HK-2 (cell line): ENCODE measurements around the gene P2RX7.
"Not testable (repeated sequence)": the region's sequence is repeated elsewhere in the genome, so short reads cannot be mapped to it uniquely, and the experiment has no call there.

Experiments
- DNase-seq: peaks from one replicate; pipeline ENCODE4 v3.0.0-alpha.2; 2018; ENCODE audit not compliant: unreplicated experiment

The P2RX7 gene

DNA sequence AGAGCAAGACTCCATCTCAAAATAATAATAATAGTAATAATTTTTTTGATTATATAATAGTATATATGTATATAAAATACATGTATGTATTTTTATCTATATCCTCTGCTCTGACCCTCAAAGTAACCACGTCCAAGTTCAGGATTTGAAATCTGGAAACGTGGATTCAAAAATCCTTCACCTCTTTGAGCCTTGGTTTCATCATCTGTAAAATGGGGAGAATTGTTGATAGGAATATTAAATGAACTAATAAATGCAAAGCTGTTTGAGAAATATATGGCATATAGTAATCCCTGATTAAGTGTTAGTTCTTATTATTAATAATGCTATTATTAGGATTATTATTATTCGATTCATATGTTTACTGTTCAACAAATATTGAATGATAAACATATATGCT is 2.6 kb downstream of the P2RX7 start:
- no peak for DNase-seq

- DNase-seq = no peak
Observed at GRCh38 chr12:121137512-121137911, 4.8 kb downstream of the P2RX7 start.

DNA sequence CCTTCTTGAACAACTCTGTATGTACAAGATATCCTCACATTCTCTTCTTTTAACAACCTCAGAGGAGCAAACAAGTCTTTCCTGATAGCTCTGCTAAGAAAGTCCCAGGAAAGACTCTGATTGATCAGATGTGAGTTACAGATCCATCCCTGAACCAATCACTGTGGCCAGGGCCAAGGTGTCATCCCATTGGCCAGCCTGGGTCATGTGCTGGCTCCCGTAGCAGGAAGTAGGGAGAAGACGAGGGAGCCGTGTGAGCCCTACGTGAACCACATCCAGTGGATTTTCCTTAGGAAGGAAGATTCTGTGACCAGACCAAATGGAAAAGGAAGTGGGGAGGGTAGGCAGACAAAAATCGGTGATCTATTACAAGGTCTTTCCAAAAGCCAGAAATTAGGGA is 5.6 kb downstream of the P2RX7 start:
- no peak for DNase-seq

DNA sequence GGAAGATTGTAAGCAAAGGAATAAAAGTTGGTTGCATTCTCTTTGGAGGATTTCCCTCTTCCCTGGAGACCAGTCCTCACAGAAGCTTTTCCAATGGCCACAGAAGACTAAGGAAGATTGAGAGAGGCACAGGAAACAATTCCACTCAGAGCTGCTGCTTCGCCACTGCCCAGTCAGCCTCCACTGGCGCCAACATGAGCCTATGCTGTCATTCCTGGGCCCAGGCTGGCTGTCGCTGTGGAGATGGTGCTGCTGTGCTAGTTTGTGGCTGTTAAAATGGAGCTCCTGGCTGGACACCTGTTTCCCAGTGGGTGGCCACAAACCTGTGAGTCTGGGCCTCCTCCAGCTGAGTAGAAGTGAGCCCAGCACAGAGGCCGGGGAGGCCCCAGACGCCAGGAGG is 6.6 kb downstream of the P2RX7 start:
- DNase-seq = no peak

GRCh38 chr12:121142171-121142950 is 9.7 kb downstream of the P2RX7 start:
- DNase-seq = no peak

DNA sequence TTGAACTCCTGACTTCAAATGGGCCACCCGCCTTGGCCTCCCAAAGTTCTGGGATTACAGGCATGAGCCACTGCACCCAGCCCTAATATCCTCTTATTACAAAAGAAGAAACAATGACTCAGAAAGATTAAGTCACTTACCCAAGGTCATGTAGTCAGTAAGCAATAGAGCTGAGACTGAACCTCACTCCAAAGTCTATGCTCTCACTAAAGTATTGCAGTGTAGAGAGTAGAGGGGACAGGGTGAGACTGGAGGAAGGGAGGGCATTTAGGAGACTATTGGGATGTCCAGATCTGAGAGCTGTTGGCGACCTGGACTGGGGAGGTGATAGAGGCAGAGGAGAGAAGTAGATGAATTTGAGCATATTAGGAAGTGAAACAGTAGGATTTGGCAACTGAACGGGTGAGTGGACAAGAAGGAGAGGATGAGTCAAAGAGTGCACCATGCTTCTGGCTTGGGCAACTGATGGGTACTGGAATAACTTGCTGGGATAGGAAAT is 11.8 kb downstream of the P2RX7 start:
- DNase-seq = no peak

- no peak for DNase-seq
Observed at GRCh38 chr12:121145221-121145620, 12.5 kb downstream of the P2RX7 start.

- DNase-seq = not testable (repeated sequence)
Observed at GRCh38 chr12:121149289-121149688, 16.6 kb downstream of the P2RX7 start.

DNA sequence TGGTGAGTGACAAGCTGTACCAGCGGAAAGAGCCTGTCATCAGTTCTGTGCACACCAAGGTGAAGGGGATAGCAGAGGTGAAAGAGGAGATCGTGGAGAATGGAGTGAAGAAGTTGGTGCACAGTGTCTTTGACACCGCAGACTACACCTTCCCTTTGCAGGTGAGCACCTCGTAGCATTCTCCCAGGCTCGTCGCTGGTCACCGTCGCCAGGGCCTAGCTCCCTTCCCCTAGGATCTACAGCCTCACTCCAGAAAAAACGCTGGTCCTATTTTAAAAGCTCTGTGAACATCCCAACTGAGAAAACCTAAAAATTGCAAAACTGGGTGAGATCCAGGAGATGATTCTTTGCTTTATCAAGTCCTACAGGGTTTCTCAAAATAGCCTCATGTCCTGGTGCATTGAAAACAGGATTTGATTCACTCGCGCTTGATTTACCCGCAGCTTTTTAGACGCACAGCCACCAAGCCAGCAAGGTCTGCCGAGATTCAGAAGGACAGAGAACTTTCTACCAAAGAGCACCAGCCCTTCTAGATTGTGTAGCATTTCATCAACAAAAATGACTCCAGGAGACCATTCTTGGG is 22.2 kb downstream of the P2RX7 start:
- DNase-seq = no peak

GRCh38 chr12:121156365-121156764 is 23.7 kb downstream of the P2RX7 start:
- no peak for DNase-seq

- no peak for DNase-seq
Observed at GRCh38 chr12:121158085-121158484, 25.4 kb downstream of the P2RX7 start.

GRCh38 chr12:121158728-121159351 is 26.2 kb downstream of the P2RX7 start:
- not testable (repeated sequence) for DNase-seq

GRCh38 chr12:121159467-121160307 is 27.0 kb downstream of the P2RX7 start:
- DNase-seq = no peak

GRCh38 chr12:121162384-121162783 is 29.7 kb downstream of the P2RX7 start:
- DNase-seq = no peak

DNA sequence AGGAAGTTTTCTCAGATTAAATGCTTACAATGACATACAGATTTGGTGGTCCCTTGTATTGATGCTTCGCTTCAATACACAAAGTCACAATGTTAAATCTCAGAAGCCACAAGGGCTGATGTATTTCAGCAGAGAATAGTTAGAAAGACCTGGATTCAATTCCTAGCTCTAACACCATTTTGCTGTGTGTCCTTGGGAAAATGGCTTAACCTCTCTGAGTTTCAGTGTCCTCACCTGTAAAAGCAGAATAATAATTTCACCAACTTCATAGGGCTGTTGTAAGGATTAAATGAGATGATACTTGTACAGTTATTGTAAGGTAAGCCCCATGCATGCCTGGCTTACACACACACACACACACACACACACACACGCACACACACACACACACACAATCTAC is 30.3 kb downstream of the P2RX7 start:
- no peak for DNase-seq

DNA sequence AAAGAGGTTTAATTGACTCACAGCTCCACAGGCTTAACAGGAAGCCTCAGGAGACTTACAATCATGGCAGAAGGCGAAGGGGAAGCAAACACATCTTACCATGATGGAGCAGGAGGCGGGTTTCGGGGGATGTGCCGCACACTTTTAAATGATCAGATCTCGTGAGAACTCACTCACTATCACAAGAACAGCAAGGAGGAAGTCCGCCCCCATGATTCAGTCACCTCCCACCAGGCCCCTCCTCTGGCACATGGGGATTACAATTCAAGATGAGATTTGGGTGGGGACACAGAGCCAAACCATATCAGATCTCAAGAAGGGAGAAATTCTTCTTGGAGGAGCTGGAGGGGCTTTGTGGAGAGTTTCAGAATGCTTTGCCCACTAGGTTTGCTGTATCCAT is 32.2 kb downstream of the P2RX7 start:
- not testable (repeated sequence) for DNase-seq

- DNase-seq = no peak
Observed at GRCh38 chr12:121165316-121165715, 32.6 kb downstream of the P2RX7 start.

- no peak for DNase-seq
Observed at GRCh38 chr12:121166356-121166755, 33.7 kb downstream of the P2RX7 start.

GRCh38 chr12:121167232-121167820 is 34.6 kb downstream of the P2RX7 start:
- no peak for DNase-seq

DNA sequence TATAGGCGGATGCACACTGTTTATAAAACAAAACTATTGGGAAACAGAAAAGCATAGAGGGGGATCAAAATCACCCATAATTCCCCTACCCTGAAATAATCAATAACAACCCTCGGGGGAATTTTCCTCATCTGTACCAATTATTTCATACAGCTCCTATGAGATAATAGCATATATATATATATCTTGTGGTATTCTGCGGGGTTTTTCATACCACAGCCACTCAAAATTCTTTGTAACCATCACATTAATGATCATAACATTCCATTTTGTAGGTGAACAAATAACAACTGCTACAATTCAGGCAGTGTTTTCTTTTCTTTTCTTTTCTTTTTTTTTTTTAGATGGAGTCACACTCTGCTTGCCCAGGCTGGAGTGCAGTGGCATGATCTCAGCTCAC is 35.3 kb downstream of the P2RX7 start:
- no peak for DNase-seq

DNA sequence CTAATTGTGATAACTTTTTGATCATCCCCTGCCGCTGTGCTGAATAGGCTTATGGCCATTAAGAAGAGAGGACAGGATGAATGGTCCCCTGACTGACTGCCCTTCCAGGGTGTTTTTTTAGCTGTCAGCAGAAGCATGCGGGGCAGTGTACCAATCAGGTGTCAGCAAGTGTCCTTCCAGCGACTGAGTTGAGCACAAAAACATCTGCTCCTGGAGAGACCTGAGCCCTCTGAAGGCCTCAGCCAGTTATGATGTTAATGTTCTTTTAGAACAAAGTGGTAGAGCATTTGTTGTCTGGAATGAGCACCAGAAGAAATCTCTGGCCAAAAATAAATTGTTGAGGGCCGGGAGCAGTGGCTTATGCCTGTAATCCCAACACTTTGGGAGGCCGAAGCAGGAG is 37.5 kb downstream of the P2RX7 start:
- no peak for DNase-seq
